OCI-LY1 (cell line): ENCODE measurements around the gene TNIP1.
A peak's percentile ranks its signal among the peaks of the same experiment; 100 is the strongest.

ENCODE experiments used
- H2AFZ ChIP-seq: fragments of 200-600 bp; sonication (generic), shearing (Covaris generic); 2 replicates; pipeline ENCODE4 v1.6.0; 2014; ENCODE audit warnings: antibody characterized with exemption, mild to moderate bottlenecking, low read length
- H3F3A ChIP-seq: fragments of 200-600 bp; sonication (generic), shearing (Covaris generic); 2 replicates; pipeline ENCODE4 v1.6.0; 2014; ENCODE audit warnings: mild to moderate bottlenecking, antibody characterized with exemption, low read length, moderate library complexity; ENCODE audit not compliant: insufficient read depth
- H3K27ac ChIP-seq: fragments of 200-600 bp; sonication (generic); 2 replicates; pipeline ENCODE4 v1.5.1; 2014; ENCODE audit warnings: low read length, mixed run types, mild to moderate bottlenecking, low read depth; ENCODE audit not compliant: poor library complexity, severe bottlenecking
- H3K27me3 ChIP-seq: fragments of 200-600 bp; sonication (generic); 2 replicates; pipeline ENCODE4 v1.6.0; 2014; ENCODE audit warnings: antibody characterized with exemption, mild to moderate bottlenecking, low read length, moderate library complexity; ENCODE audit not compliant: insufficient read depth
- H3K36me3 ChIP-seq: fragments of 200-600 bp; sonication (generic); 2 replicates; pipeline ENCODE4 v1.6.1; 2014; ENCODE audit warnings: mild to moderate bottlenecking, antibody characterized with exemption, low read length, moderate library complexity, mixed read lengths; ENCODE audit not compliant: insufficient read depth
- H3K4me1 ChIP-seq: fragments of 200-600 bp; sonication (generic); 2 replicates; pipeline ENCODE4 v1.5.1; 2014; ENCODE audit warnings: mild to moderate bottlenecking, low read length, moderate library complexity; ENCODE audit not compliant: insufficient read depth, severe bottlenecking
- H3K4me2 ChIP-seq: fragments of 200-600 bp; sonication (generic), shearing (Covaris generic); 2 replicates; pipeline ENCODE4 v1.6.1; 2014; ENCODE audit warnings: low read length
- H3K4me3 ChIP-seq: fragments of 200-600 bp; sonication (generic); 2 replicates; pipeline ENCODE4 v1.5.1; 2014; ENCODE audit warnings: low read length, low read depth, mild to moderate bottlenecking, mixed read lengths; ENCODE audit not compliant: poor library complexity, severe bottlenecking
- H3K79me2 ChIP-seq: fragments of 200-600 bp; shearing (Covaris generic); 2 replicates; pipeline ENCODE4 v1.6.1; 2016; ENCODE audit warnings: mixed run types, low read length, mixed read lengths; ENCODE audit not compliant: insufficient read depth
- H3K9ac ChIP-seq: fragments of 200-600 bp; sonication (generic), shearing (Covaris generic); 2 replicates; pipeline ENCODE4 v1.6.1; 2014; ENCODE audit warnings: mild to moderate bottlenecking, low read length, mixed read lengths
- H3K9me2 ChIP-seq: fragments of 200-600 bp; sonication (generic), shearing (Covaris generic); 2 replicates; pipeline ENCODE4 v1.6.1; 2014; ENCODE audit warnings: low read depth, mild to moderate bottlenecking, low read length, mixed read lengths
- H3K9me3 ChIP-seq: fragments of 200-600 bp; shearing (Covaris generic); 2 replicates; pipeline ENCODE4 v1.6.1; 2014; ENCODE audit warnings: low read length, mixed read lengths
- H4K20me1 ChIP-seq: fragments of 200-600 bp; sonication (generic), shearing (Covaris generic); 2 replicates; pipeline ENCODE4 v1.6.0; 2016; ENCODE audit warnings: mild to moderate bottlenecking, low read length; ENCODE audit not compliant: insufficient read depth
- EZH2 ChIP-seq: fragments of 200-600 bp; sonication (generic), shearing (Covaris generic); IDR thresholded peaks from 2 replicates; pipeline ENCODE4 v1.8.0; 2017; ENCODE audit warnings: borderline replicate concordance, mixed run types, mild to moderate bottlenecking, antibody characterized with exemption, low read length, moderate library complexity, mixed read lengths
- TF ChIP-seq, protein P1 (sequence below): fragments of 200-600 bp; sonication (generic), shearing (Covaris generic); IDR thresholded peaks from 2 replicates; pipeline ENCODE4 v1.5.1; 2017; ENCODE audit warnings: mild to moderate bottlenecking, antibody characterized with exemption, low read length, moderate library complexity, mixed read lengths

Gene TNIP1

DNA sequence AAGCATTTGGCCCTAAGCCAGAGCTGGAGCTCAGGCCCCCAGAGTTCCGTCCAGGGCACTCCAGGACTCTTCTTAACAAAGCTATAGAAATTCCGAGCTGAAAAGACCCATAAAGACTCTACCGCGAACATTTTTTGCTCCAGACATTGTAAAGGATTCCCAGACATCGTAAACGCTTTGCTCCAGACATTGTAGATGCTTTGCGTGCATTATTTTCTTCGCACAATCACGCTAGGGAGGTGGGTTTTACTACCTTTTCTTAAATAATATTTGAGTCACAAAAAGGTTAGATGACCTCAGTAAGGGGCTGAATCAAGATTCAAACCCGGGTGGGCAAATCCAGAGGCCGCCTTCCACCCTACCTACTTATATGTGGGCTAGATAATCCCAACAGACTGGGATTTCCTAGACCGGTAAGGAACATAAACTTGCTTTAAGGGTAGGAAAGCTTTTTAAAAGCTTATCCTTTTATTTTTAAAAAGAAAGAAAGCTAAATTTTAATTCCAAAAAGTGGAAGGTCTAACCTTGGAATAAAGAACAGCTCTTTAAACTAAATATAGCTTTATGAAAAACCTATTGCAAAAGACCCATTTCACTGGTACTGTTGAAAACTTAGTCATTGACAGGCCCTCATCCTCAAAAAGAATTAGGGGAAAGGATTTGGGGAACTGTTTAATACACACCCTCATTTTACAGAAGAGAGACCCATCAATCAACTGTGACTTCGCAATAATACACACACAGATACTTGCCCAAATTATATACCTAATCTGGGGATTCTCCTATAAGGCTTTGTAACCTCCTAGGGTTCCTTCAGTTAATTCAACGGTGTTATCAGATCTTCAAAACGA, 822 bp upstream of the TNIP1 start:
- Histone ChIP-seq H3K79me2 (peaks cover 37% of the 10 kb centered on the region), H4K20me1 (no peaks in the 10 kb centered on the region)

DNA sequence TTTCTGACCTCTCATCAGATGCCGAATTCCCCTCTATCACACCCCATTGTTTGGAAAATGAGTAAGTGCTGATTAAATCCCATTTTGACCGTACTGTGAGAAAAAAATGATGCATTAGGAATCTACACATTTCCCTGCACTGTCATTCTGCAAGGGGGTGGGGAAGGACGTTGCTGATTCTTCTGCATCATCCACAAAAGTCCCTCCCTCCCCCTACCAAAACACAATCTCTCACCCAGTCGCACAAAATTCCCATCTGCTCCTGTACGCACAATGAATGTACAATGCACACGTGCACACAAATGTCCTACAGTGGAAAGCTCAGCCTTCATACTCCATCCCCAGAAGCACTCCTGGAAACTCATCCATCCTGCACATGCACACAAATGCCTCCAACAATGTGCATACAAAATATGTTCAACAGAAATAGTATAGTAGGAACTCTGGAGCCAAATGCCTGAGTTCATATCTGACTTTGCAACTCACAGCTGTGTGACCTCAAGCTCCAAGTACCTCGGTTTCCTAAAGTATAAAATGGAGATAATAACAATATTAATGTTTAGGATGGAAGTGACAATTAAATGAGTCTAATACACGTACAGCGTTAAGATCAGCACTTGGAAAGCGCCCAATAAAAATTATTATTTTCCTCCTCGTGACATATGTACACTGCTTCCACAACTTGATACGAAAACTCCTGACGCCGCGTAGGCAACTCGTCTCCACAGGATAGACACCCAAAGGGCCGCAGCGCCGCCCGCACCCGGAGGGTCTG, 809 bp downstream of the TNIP1 start:
- Histone ChIP-seq H3F3A (no peaks in the 10 kb centered on the region), H3K27ac (peak overlapping the region; percentile 83), H3K9me2 (no peaks in the 10 kb centered on the region), H3K4me3 (peak overlapping the region; percentile 86), H3K4me1 (peaks cover 75% of the 10 kb centered on the region), H3K4me2 (peak overlapping the region; percentile 100), H3K27me3 (no peaks in the 10 kb centered on the region), H3K9ac (peak overlapping the region; percentile 96), H2AFZ (no peak overlapping the region), H3K9me3 (no peaks in the 10 kb centered on the region), H4K20me1 (no peaks in the 10 kb centered on the region), H3K79me2 (peaks cover 54% of the 10 kb centered on the region), H3K36me3 (peaks cover 46% of the 10 kb centered on the region)
- TF ChIP-seq, protein P1, sequence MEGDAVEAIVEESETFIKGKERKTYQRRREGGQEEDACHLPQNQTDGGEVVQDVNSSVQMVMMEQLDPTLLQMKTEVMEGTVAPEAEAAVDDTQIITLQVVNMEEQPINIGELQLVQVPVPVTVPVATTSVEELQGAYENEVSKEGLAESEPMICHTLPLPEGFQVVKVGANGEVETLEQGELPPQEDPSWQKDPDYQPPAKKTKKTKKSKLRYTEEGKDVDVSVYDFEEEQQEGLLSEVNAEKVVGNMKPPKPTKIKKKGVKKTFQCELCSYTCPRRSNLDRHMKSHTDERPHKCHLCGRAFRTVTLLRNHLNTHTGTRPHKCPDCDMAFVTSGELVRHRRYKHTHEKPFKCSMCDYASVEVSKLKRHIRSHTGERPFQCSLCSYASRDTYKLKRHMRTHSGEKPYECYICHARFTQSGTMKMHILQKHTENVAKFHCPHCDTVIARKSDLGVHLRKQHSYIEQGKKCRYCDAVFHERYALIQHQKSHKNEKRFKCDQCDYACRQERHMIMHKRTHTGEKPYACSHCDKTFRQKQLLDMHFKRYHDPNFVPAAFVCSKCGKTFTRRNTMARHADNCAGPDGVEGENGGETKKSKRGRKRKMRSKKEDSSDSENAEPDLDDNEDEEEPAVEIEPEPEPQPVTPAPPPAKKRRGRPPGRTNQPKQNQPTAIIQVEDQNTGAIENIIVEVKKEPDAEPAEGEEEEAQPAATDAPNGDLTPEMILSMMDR, result no peak
- no peak for TF ChIP-seq EZH2

More for the DNA sequence above, 822 bp upstream of the TNIP1 start:
- peak overlapping the region; percentile 64 for H3K4me2 ChIP-seq
- TF ChIP-seq, protein P1, result no peak
- no peak for TF ChIP-seq EZH2
- peak overlapping the region; percentile 86 for H3K4me3 ChIP-seq
- peak overlapping the region; percentile 96 for H3K9ac ChIP-seq
- H3K36me3 ChIP-seq, result peaks cover 31% of the 10 kb centered on the region
- H2AFZ ChIP-seq, result no peak overlapping the region
- peaks cover 79% of the 10 kb centered on the region for H3K4me1 ChIP-seq
- H3K9me2 ChIP-seq, result no peaks in the 10 kb centered on the region
- H3K27ac ChIP-seq, result peak overlapping the region; percentile 74
- H3F3A ChIP-seq, result no peaks in the 10 kb centered on the region
- H3K9me3 ChIP-seq, result no peaks in the 10 kb centered on the region
- no peaks in the 10 kb centered on the region for H3K27me3 ChIP-seq

DNA sequence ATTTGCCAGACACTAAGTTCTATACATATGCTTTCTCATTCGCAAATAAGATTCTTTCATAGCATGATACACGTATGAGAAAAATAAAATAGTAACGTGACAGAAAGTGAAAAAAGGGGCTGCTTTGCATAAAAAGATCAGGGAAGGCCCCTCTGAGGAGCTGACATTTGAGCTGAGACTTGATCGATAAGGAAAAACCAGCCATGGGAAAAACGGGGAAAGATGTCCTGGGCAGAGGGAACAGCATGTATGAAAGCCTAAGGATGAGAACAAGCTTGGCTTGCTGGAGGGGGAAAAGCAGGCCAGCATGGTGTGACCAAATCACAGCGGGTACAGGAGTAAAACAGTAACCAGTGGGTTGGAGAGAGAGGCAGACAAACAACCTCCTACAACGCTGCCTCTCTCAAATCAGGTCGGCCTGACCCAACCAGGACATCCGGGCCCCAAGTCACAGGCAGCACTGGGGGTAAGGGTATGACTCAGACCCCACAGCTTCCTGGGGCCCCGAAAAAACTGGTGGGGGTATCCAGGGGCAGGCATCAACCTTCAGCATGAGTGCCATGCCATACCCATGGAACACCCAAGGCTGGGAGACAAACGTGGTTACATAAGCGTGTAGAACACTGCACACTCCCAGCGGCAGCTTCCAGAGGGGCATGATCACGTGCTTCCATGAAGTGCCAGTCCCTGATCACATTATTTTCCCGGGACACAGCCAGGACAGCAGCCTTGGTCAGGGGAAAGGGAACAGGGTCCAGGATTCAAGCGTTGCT, 2.2 kb downstream of the TNIP1 start:
- H3F3A ChIP-seq, result no peaks in the 10 kb centered on the region
- H3K4me1 ChIP-seq, result peaks cover 68% of the 10 kb centered on the region
- peak overlapping the region; percentile 96 for H3K9ac ChIP-seq
- no peaks in the 10 kb centered on the region for H4K20me1 ChIP-seq
- H3K4me3 ChIP-seq, result peak overlapping the region; percentile 86
- H3K9me3 ChIP-seq, result no peaks in the 10 kb centered on the region
- H2AFZ ChIP-seq, result no peak overlapping the region
- peaks cover 67% of the 10 kb centered on the region for H3K79me2 ChIP-seq
- peak overlapping the region; percentile 83 for H3K27ac ChIP-seq
- TF ChIP-seq, protein P1, result no peak
- TF ChIP-seq EZH2, result no peak
- peaks cover 54% of the 10 kb centered on the region for H3K36me3 ChIP-seq
- H3K27me3 ChIP-seq, result no peaks in the 10 kb centered on the region
- H3K9me2 ChIP-seq, result no peaks in the 10 kb centered on the region
- H3K4me2 ChIP-seq, result peak overlapping the region; percentile 100
